Activated CD4-positive, alpha-beta T cell treated with anti-CD3 and anti-CD28 coated beads, Interleukin-2, amount 50 U/mL, for 24 hours (primary cell): Measurements from ENCODE around the gene KLHL40.

ENCODE experiments used
- DNase-seq, 2 donors: peaks; one replicate each; pipeline ENCODE4 v3.0.0-alpha.2; 2020; ENCODE audit warnings: low read depth in 1 of 2, low spot score in 1 of 2

The KLHL40 gene

GRCh38 chr3:42735615-42736014 lies 50.3 kb downstream of the KLHL40 start:
- DNase-seq = no peak

- DNase-seq = no peak
These were observed 50.7 kb downstream of the KLHL40 start for GRCh38 chr3:42736081-42736480.

- DNase-seq = no peak
These were observed 51.2 kb downstream of the KLHL40 start for GRCh38 chr3:42736531-42736930.

- no peak for DNase-seq
These were observed 54.2 kb downstream of the KLHL40 start for GRCh38 chr3:42739401-42740158.

- DNase-seq = no peak
These were observed 56.5 kb downstream of the KLHL40 start for GRCh38 chr3:42741796-42742195.
